ENCODE results near the gene MRPL19.

- TF ChIP-seq, protein P1, sequence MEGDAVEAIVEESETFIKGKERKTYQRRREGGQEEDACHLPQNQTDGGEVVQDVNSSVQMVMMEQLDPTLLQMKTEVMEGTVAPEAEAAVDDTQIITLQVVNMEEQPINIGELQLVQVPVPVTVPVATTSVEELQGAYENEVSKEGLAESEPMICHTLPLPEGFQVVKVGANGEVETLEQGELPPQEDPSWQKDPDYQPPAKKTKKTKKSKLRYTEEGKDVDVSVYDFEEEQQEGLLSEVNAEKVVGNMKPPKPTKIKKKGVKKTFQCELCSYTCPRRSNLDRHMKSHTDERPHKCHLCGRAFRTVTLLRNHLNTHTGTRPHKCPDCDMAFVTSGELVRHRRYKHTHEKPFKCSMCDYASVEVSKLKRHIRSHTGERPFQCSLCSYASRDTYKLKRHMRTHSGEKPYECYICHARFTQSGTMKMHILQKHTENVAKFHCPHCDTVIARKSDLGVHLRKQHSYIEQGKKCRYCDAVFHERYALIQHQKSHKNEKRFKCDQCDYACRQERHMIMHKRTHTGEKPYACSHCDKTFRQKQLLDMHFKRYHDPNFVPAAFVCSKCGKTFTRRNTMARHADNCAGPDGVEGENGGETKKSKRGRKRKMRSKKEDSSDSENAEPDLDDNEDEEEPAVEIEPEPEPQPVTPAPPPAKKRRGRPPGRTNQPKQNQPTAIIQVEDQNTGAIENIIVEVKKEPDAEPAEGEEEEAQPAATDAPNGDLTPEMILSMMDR (conservative IDR thresholded peaks at IDR 0.05; ENCODE audit: low read depth in 2 of 2), result no peak
- TF ChIP-seq, protein P2, sequence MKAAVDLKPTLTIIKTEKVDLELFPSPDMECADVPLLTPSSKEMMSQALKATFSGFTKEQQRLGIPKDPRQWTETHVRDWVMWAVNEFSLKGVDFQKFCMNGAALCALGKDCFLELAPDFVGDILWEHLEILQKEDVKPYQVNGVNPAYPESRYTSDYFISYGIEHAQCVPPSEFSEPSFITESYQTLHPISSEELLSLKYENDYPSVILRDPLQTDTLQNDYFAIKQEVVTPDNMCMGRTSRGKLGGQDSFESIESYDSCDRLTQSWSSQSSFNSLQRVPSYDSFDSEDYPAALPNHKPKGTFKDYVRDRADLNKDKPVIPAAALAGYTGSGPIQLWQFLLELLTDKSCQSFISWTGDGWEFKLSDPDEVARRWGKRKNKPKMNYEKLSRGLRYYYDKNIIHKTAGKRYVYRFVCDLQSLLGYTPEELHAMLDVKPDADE (IDR thresholded peaks at IDR 0.05), result no peak
- TF ChIP-seq, protein P3, sequence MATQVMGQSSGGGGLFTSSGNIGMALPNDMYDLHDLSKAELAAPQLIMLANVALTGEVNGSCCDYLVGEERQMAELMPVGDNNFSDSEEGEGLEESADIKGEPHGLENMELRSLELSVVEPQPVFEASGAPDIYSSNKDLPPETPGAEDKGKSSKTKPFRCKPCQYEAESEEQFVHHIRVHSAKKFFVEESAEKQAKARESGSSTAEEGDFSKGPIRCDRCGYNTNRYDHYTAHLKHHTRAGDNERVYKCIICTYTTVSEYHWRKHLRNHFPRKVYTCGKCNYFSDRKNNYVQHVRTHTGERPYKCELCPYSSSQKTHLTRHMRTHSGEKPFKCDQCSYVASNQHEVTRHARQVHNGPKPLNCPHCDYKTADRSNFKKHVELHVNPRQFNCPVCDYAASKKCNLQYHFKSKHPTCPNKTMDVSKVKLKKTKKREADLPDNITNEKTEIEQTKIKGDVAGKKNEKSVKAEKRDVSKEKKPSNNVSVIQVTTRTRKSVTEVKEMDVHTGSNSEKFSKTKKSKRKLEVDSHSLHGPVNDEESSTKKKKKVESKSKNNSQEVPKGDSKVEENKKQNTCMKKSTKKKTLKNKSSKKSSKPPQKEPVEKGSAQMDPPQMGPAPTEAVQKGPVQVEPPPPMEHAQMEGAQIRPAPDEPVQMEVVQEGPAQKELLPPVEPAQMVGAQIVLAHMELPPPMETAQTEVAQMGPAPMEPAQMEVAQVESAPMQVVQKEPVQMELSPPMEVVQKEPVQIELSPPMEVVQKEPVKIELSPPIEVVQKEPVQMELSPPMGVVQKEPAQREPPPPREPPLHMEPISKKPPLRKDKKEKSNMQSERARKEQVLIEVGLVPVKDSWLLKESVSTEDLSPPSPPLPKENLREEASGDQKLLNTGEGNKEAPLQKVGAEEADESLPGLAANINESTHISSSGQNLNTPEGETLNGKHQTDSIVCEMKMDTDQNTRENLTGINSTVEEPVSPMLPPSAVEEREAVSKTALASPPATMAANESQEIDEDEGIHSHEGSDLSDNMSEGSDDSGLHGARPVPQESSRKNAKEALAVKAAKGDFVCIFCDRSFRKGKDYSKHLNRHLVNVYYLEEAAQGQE (IDR thresholded peaks at IDR 0.05; ENCODE audit: unreplicated experiment), result no peak
- TF ChIP-seq EZH2phosphoT487 (IDR thresholded peaks at IDR 0.05; ENCODE audit: unreplicated experiment) (no peak), POLR2AphosphoS5 (IDR thresholded peaks at IDR 0.05; ENCODE audit: low read depth) (no peak), EZH2 (IDR thresholded peaks at IDR 0.05; ENCODE audit: low read depth, unreplicated experiment) (no peak), ZNF114 (CRISPR knock-in tag; IDR thresholded peaks at IDR 0.05) (no peak), CREB1 (CRISPR knock-in tag; IDR thresholded peaks at IDR 0.05; ENCODE audit: low read depth) (no peak), NANOG (IDR thresholded peaks at IDR 0.05; ENCODE audit: borderline replicate concordance) (no peak), JUNB (IDR thresholded peaks at IDR 0.05; ENCODE audit: unreplicated experiment) (no peak), ZNF331 (CRISPR knock-in tag; IDR thresholded peaks at IDR 0.05; ENCODE audit: low read depth) (no peak), ZNF462 (CRISPR knock-in tag; IDR thresholded peaks at IDR 0.05) (no peak)
Measured at GRCh38 chr2:75657798-75658197, 11.2 kb downstream of the MRPL19 start.

All from GM23338 (cell line).